ENCODE data around the gene OR10P1. TPM values are rescaled to one million over a fixed set of nuclear protein-coding genes. Genes with fewer than 3 reads are reported as not detected.
A peak's percentile ranks its signal among the peaks of the same experiment; 100 is the strongest.

OR10P1 gene
- total and polyA plus RNA-seq, 2 of the 4 experiments (the other 2 are of a cell fraction) = not detected

GRCh38 chr12:55682087-55682796 is 45.5 kb downstream of the OR10P1 start:
- H3K14ac ChIP-seq (replicated peaks; ENCODE audit: low read depth, low read length) = no peak overlapping the region
- no peak overlapping the region for H2AK9ac ChIP-seq (replicated peaks; ENCODE audit: low read depth, low read length, poor library complexity)
- dilution Hi-C loops (cut with HindIII; ENCODE audit: low sequenced_read_pairs, unreplicated experiment) = no loop called here
- in situ Hi-C loops (cut with MboI; ENCODE audit: low sequenced_read_pairs) = no loop called here
- no peak for TF ChIP-seq CEBPB (IDR thresholded peaks at IDR 0.05; ENCODE audit: low read depth, low read length)
- TF ChIP-seq BHLHE40 (IDR thresholded peaks at IDR 0.05; ENCODE audit: low read depth, low read length) = no peak
- TF ChIP-seq, protein P1, sequence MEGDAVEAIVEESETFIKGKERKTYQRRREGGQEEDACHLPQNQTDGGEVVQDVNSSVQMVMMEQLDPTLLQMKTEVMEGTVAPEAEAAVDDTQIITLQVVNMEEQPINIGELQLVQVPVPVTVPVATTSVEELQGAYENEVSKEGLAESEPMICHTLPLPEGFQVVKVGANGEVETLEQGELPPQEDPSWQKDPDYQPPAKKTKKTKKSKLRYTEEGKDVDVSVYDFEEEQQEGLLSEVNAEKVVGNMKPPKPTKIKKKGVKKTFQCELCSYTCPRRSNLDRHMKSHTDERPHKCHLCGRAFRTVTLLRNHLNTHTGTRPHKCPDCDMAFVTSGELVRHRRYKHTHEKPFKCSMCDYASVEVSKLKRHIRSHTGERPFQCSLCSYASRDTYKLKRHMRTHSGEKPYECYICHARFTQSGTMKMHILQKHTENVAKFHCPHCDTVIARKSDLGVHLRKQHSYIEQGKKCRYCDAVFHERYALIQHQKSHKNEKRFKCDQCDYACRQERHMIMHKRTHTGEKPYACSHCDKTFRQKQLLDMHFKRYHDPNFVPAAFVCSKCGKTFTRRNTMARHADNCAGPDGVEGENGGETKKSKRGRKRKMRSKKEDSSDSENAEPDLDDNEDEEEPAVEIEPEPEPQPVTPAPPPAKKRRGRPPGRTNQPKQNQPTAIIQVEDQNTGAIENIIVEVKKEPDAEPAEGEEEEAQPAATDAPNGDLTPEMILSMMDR (conservative IDR thresholded peaks at IDR 0.05; ENCODE audit: low read depth, low read length) = no peak
- no peak overlapping the region for H3K4me3 ChIP-seq (ENCODE audit: insufficient read depth, low read depth, low read length)
- H3K56ac ChIP-seq (ENCODE audit: extremely low read depth, insufficient read depth, low read length) = no peak overlapping the region
- BruUV-seq (replicated peaks) = no TSS peak
- H3K79me1 ChIP-seq (ENCODE audit: low read depth in 1 of 2, low read length in 2 of 2) = no peaks in the 10 kb centered on the region
- H3K27me3 ChIP-seq (ENCODE audit: control insufficient read depth, insufficient read depth, low read length) = peaks cover 12% of the 10 kb centered on the region
- H3K9me3 ChIP-seq (ENCODE audit: control insufficient read depth, insufficient read depth, low read length) = no peaks in the 10 kb centered on the region
- no peak overlapping the region for H2BK120ac ChIP-seq (ENCODE audit: low read depth, low read length)
- peaks cover 2% of the 10 kb centered on the region for H3K4me1 ChIP-seq (ENCODE audit: control insufficient read depth, insufficient read depth, low read length)
- ChIA-PET CTCF (interaction anchor here (1.1 to 1.2 kb wide), 2 partner anchors 14 to 56 kb away, joined by 3 read pairs; no protein-coding TSS in a partner anchor), POLR2A (ENCODE audit: unreplicated experiment) (no interaction called here)
- no peak overlapping the region for H2AK5ac ChIP-seq (ENCODE audit: low read depth, low read length)
- H4K91ac ChIP-seq (ENCODE audit: insufficient read depth, low read depth, low read length) = no peak overlapping the region
- H3K23ac ChIP-seq (ENCODE audit: low read depth, low read length) = no peak overlapping the region
- WGBS, 2 experiments (ENCODE audit: extremely low coverage in 2 of 2, insufficient read length in 1 of 2) = 60% methylated on average over 1 of the region's 13 CpGs; no CpG with 5 or more reads in 1 of the 2 experiments
- H3K36me3 ChIP-seq (ENCODE audit: control insufficient read depth, insufficient read depth, low read length) = no peaks in the 10 kb centered on the region
- H4K20me1 ChIP-seq (ENCODE audit: insufficient read depth, low read length) = no peaks in the 10 kb centered on the region
- intact Hi-C loops (cut with micrococcal nuclease) = no loop called here
- H2AFZ ChIP-seq (replicated peaks; ENCODE audit: low read length, poor library complexity) = peak overlapping the region; percentile 85
- H3K27ac ChIP-seq (ENCODE audit: insufficient read depth, low read length) = no peak overlapping the region
- no peak overlapping the region for H3K9ac ChIP-seq (ENCODE audit: low read depth, low read length)
- DNase-seq (no peak), ATAC-seq (ENCODE audit: low read depth) (no peak)
- no peak overlapping the region for H3K18ac ChIP-seq (ENCODE audit: low read depth, low read length)
- no peak overlapping the region for H2BK15ac ChIP-seq (ENCODE audit: low read depth, low read length)
- H2BK20ac ChIP-seq (ENCODE audit: low read depth, low read length) = no peak overlapping the region
- H4K8ac ChIP-seq (ENCODE audit: low read depth in 2 of 2, low read length in 2 of 2) = no peak overlapping the region
- H3K4me2 ChIP-seq (ENCODE audit: low read depth, low read length) = no peak overlapping the region
- H3K4ac ChIP-seq (ENCODE audit: low read depth, low read length) = no peak overlapping the region
- no peak overlapping the region for H2BK5ac ChIP-seq (ENCODE audit: low read depth, low read length, poor library complexity, severe bottlenecking)
- H3K9me1 ChIP-seq (ENCODE audit: insufficient read depth, low read length) = no peaks in the 10 kb centered on the region
- H4K5ac ChIP-seq (ENCODE audit: low read depth, low read length) = no peak overlapping the region
